ENCODE measurements around the gene YY1. TPM values are rescaled to one million over a fixed set of nuclear protein-coding genes. Genes with fewer than 3 reads are reported as not detected.
A peak's percentile ranks its signal among the peaks of the same experiment; 100 is the strongest.

Gene YY1
- total RNA-seq, 1 experiment from 2014 or later: 83.1 TPM

DNA sequence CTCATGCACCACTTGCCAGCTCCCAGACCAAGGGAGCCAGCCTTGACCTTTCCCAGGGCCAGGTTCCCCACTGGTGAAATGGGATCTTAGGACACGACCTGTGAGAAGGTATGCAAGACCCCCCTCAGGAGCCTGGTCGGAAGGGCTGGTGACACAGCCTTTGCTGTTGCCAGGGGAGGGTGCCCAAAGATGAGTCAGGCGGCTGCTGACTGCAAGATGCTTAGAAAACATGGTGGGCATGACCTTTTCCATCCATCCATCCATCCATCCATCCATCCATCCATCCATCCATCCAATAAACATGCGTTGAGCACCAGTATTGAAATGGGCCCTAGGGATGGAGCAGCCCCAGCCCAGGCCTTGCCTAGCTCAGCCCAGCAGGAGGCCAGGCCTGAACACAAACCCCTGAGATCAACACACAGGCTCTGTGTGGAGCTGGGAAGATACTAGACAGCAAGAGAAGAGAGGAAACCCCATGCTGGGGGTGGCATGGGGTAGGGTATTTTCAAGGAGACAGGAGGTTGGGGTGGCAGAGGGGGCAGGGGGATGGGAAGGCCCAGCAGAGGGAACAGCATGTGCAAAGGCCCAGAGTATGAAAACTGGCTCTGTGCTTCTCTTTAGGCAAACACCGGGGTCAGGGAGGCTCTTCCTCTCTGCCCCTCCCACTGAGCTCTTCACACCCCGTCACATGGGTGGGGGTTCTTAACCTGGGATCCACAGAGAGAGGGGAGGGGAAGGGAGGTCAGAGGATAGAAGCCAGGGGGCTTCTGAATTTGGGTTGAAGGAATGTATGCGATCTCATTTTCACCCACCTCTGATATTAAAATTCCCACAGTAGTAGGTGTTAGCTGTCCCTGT, 26.2 kb upstream of the YY1 start:
- Mint-ChIP-seq H3K4me1 (peaks cover 19% of the 10 kb centered on the region), H3K27me3 (ENCODE audit: low read depth) (peaks cover 3% of the 10 kb centered on the region; the same call in 1 of the 2 replicates), H3K36me3 (no peaks in the 10 kb centered on the region; the same call in 1 of the 2 replicates), H3K4me3 (peak overlapping the region; percentile 47), H3K27ac (no peak overlapping the region), H3K9me3 (peaks cover 1% of the 10 kb centered on the region)
- ATAC-seq (no peak), DNase-seq (ENCODE audit: low spot score) (no peak)
- TF ChIP-seq CBFB (CRISPR knock-in tag; IDR thresholded peaks at IDR 0.05; ENCODE audit: low read depth): no peak
- no peak for TF ChIP-seq IRF1 (CRISPR knock-in tag; IDR thresholded peaks at IDR 0.05)
- TF ChIP-seq GTF2I (CRISPR knock-in tag; conservative IDR thresholded peaks at IDR 0.05): no peak
- TF ChIP-seq ZNF263 (CRISPR knock-in tag; IDR thresholded peaks at IDR 0.05; ENCODE audit: low read depth): no peak
- TF ChIP-seq ZBTB43 (CRISPR knock-in tag; IDR thresholded peaks at IDR 0.05): no peak
- TF ChIP-seq ZNF232 (CRISPR knock-in tag; IDR thresholded peaks at IDR 0.05): no peak
- no peak for TF ChIP-seq SMAD3 (CRISPR knock-in tag; IDR thresholded peaks at IDR 0.05; ENCODE audit: borderline replicate concordance)
- no peak for TF ChIP-seq ZNF425 (CRISPR knock-in tag; conservative IDR thresholded peaks at IDR 0.05)
- no peak for TF ChIP-seq ZBTB21 (CRISPR knock-in tag; IDR thresholded peaks at IDR 0.05; ENCODE audit: borderline replicate concordance)
- TF ChIP-seq ZNF281 (CRISPR knock-in tag; IDR thresholded peaks at IDR 0.05): no peak
- TF ChIP-seq, protein P1, sequence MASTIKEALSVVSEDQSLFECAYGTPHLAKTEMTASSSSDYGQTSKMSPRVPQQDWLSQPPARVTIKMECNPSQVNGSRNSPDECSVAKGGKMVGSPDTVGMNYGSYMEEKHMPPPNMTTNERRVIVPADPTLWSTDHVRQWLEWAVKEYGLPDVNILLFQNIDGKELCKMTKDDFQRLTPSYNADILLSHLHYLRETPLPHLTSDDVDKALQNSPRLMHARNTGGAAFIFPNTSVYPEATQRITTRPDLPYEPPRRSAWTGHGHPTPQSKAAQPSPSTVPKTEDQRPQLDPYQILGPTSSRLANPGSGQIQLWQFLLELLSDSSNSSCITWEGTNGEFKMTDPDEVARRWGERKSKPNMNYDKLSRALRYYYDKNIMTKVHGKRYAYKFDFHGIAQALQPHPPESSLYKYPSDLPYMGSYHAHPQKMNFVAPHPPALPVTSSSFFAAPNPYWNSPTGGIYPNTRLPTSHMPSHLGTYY (CRISPR knock-in tag; IDR thresholded peaks at IDR 0.05): no peak
- TF ChIP-seq ZNF532 (CRISPR knock-in tag; IDR thresholded peaks at IDR 0.05; ENCODE audit: borderline replicate concordance): no peak
- ChIA-PET CTCF (interaction anchor here (6.9 kb wide), 1 partner anchor 19 kb away, joined by 52 read pairs; no protein-coding TSS in a partner anchor), POLR2A (interaction anchor here (0.9 kb wide), 1 partner anchor 20 kb away, joined by 3 read pairs; no protein-coding TSS in a partner anchor)
